Progenitor cell of endocrine pancreas (in vitro differentiated cells): ENCODE data around the gene APEX1. TPM values are rescaled to one million over a fixed set of nuclear protein-coding genes. Genes with fewer than 3 reads are reported as not detected.

Experiments used
- DNase-seq: peaks from one replicate; pipeline ENCODE4 v3.0.0; 2021; ENCODE audit warnings: low spot score; ENCODE audit not compliant: unreplicated experiment
- H3K27ac Mint-ChIP-seq: 2 replicates; pipeline ENCODE4 v1.8.0; 2021; ENCODE audit warnings: mild to moderate bottlenecking, moderate library complexity, mixed read lengths
- H3K27me3 Mint-ChIP-seq: 2 replicates; pipeline ENCODE4 v1.8.0; 2021; ENCODE audit warnings: mixed read lengths
- H3K36me3 Mint-ChIP-seq: 2 replicates; pipeline ENCODE4 v1.8.0; 2022; ENCODE audit warnings: mixed read lengths; ENCODE audit not compliant: insufficient read depth
- H3K4me1 Mint-ChIP-seq: 2 replicates; pipeline ENCODE4 v1.8.0; 2021; ENCODE audit warnings: low read depth, mixed read lengths
- H3K4me3 Mint-ChIP-seq: 2 replicates; pipeline ENCODE4 v1.8.0; 2021; ENCODE audit warnings: low read depth, mild to moderate bottlenecking, moderate library complexity, mixed read lengths
- H3K9me3 Mint-ChIP-seq: 2 replicates; pipeline ENCODE4 v1.8.0; 2021; ENCODE audit warnings: low read depth, mixed read lengths
- total RNA-seq: library from RNA; stranded (reverse); gene quantifications from 2 replicates; pipeline ENCODE4 v1.2.1, GENCODE V29; 2021
- TF ChIP-seq, protein P1 (sequence below): fragments of 200-600 bp; sonication (generic); IDR thresholded peaks from one replicate; pipeline ENCODE4 v1.5.0; 2021; ENCODE audit warnings: antibody characterized with exemption, mild to moderate bottlenecking; ENCODE audit not compliant: unreplicated experiment

The APEX1 gene
- total RNA-seq, 1 donor from 2014 or later, result 309 TPM

- H3K27ac Mint-ChIP-seq, result no peak overlapping the region
- peaks cover 19% of the 10 kb centered on the region for H3K4me1 Mint-ChIP-seq
- DNase-seq, result no peak
- no peak overlapping the region for H3K4me3 Mint-ChIP-seq
- no peaks in the 10 kb centered on the region for H3K9me3 Mint-ChIP-seq
- TF ChIP-seq, protein P1, sequence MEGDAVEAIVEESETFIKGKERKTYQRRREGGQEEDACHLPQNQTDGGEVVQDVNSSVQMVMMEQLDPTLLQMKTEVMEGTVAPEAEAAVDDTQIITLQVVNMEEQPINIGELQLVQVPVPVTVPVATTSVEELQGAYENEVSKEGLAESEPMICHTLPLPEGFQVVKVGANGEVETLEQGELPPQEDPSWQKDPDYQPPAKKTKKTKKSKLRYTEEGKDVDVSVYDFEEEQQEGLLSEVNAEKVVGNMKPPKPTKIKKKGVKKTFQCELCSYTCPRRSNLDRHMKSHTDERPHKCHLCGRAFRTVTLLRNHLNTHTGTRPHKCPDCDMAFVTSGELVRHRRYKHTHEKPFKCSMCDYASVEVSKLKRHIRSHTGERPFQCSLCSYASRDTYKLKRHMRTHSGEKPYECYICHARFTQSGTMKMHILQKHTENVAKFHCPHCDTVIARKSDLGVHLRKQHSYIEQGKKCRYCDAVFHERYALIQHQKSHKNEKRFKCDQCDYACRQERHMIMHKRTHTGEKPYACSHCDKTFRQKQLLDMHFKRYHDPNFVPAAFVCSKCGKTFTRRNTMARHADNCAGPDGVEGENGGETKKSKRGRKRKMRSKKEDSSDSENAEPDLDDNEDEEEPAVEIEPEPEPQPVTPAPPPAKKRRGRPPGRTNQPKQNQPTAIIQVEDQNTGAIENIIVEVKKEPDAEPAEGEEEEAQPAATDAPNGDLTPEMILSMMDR, result no peak
- peaks cover 30% of the 10 kb centered on the region for H3K36me3 Mint-ChIP-seq
- no peaks in the 10 kb centered on the region for H3K27me3 Mint-ChIP-seq
Measured at GRCh38 chr14:20478894-20479293, 23.9 kb downstream of the APEX1 start.

GRCh38 chr14:20482382-20482781 is 27.4 kb downstream of the APEX1 start:
- Mint-ChIP-seq H3K9me3 (no peaks in the 10 kb centered on the region), H3K36me3 (peaks cover 3% of the 10 kb centered on the region), H3K4me3 (no peak overlapping the region), H3K4me1 (peaks cover 25% of the 10 kb centered on the region), H3K27ac (no peak overlapping the region), H3K27me3 (no peaks in the 10 kb centered on the region)
- TF ChIP-seq, protein P1, result no peak
- no peak for DNase-seq

GRCh38 chr14:20485900-20486299 is 30.9 kb downstream of the APEX1 start:
- peak overlapping the region; percentile 63 for H3K27ac Mint-ChIP-seq
- H3K9me3 Mint-ChIP-seq, result no peaks in the 10 kb centered on the region
- H3K4me1 Mint-ChIP-seq, result peaks cover 31% of the 10 kb centered on the region
- no peak for DNase-seq
- no peaks in the 10 kb centered on the region for H3K36me3 Mint-ChIP-seq
- H3K4me3 Mint-ChIP-seq, result no peak overlapping the region
- no peaks in the 10 kb centered on the region for H3K27me3 Mint-ChIP-seq
- TF ChIP-seq, protein P1, result no peak

GRCh38 chr14:20486684-20487395 is 31.8 kb downstream of the APEX1 start:
- Mint-ChIP-seq H3K4me3 (no peak overlapping the region), H3K4me1 (peaks cover 31% of the 10 kb centered on the region), H3K27me3 (no peaks in the 10 kb centered on the region), H3K9me3 (no peaks in the 10 kb centered on the region), H3K36me3 (no peaks in the 10 kb centered on the region), H3K27ac (no peak overlapping the region)
- TF ChIP-seq, protein P1, result no peak
- no peak for DNase-seq

GRCh38 chr14:20487396-20487725 is 32.3 kb downstream of the APEX1 start:
- no peaks in the 10 kb centered on the region for H3K9me3 Mint-ChIP-seq
- TF ChIP-seq, protein P1, result no peak
- peaks cover 28% of the 10 kb centered on the region for H3K4me1 Mint-ChIP-seq
- no peak overlapping the region for H3K27ac Mint-ChIP-seq
- H3K4me3 Mint-ChIP-seq, result no peak overlapping the region
- H3K27me3 Mint-ChIP-seq, result no peaks in the 10 kb centered on the region
- H3K36me3 Mint-ChIP-seq, result no peaks in the 10 kb centered on the region
- DNase-seq, result no peak
